ENCODE data around the gene NFATC3. TPM values are rescaled to one million over a fixed set of nuclear protein-coding genes. Genes with fewer than 3 reads are reported as not detected.
"Not testable (repeated sequence)": the region's sequence is repeated elsewhere in the genome, so short reads cannot be mapped to it uniquely, and the experiment has no call there.

Gene NFATC3
- total RNA-seq, 4 donors from 2014 or later: 28.2 to 49.2 (median 31.9) TPM

DNA sequence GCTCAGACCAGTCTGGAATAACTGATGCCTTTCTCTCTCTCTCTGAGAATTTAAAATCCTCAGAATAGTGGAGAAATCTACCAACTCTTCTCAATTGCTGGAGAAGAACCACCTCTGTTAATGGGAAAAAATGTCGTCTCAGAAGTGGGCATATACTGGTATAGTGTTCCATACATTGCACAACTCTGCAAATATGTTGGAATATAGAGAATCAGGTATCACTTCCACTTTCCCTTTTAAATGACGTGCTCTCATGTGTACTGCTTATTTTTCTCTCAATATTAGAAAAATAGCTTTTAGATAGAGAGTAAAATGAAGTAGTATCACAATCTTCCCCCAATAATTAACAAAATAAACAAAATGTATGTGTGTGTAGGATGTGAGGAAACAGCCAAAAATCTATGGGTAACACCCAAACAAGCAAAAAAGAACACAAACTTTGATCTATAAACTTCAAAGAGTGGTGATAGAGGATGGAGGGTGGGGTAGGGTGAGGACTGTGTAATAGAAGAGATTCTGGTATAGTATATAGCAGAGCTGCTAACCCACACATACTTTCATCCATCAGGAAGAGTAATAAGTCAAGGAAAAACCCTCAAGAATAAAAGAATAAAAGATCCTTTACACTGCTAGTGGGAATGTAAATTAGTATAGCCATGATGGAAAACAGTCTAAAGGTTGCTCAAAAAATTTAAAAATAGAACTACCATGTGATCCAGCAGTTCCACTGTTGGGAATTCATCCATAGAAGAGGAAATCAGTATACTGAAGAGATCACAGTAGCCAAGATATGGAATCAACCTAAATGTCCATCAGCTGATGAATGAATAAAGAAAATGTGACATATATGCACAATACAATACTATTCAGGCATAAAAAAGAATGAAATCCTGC, 46.9 kb downstream of the NFATC3 start:
- TF ChIP-seq POLR2A (IDR thresholded peaks at IDR 0.05): no peak
- TF ChIP-seq, protein P1, sequence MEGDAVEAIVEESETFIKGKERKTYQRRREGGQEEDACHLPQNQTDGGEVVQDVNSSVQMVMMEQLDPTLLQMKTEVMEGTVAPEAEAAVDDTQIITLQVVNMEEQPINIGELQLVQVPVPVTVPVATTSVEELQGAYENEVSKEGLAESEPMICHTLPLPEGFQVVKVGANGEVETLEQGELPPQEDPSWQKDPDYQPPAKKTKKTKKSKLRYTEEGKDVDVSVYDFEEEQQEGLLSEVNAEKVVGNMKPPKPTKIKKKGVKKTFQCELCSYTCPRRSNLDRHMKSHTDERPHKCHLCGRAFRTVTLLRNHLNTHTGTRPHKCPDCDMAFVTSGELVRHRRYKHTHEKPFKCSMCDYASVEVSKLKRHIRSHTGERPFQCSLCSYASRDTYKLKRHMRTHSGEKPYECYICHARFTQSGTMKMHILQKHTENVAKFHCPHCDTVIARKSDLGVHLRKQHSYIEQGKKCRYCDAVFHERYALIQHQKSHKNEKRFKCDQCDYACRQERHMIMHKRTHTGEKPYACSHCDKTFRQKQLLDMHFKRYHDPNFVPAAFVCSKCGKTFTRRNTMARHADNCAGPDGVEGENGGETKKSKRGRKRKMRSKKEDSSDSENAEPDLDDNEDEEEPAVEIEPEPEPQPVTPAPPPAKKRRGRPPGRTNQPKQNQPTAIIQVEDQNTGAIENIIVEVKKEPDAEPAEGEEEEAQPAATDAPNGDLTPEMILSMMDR (IDR thresholded peaks at IDR 0.05): no peak
- 81 to 91% methylated on average over 2 of the region's 2 CpGs for WGBS, 2 donors
- DNase-seq (ENCODE audit: low spot score in 2 of 2): no peak
- H3K4me3 ChIP-seq (ENCODE audit: low read depth, poor library complexity, severe bottlenecking): no peak overlapping the region
- intact Hi-C loops (cut with DNase I; ENCODE audit: low total_unique reads): no loop called here

DNA sequence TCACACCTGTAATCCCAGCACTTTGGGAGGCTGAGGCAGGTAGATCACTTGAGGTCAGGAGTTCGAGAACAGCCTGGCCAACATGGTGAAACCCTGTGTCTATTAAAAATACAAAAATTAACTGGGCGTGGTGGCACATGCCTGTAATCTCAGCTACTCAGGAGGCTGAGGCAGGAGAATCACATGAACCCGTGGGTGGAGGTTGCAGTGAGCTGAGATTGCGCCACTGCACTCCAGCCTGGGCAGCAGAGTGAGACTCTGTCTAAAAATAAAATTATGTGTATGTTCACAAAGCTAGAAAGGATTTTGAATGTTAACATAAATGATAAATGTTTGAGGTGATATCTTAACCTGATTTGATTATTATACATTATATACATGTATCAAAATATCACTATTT, 47.8 kb downstream of the NFATC3 start:
- WGBS, 2 donors: 91 to 94% methylated on average over 4 of the region's 4 CpGs
- H3K4me3 ChIP-seq (ENCODE audit: low read depth, poor library complexity, severe bottlenecking); intact Hi-C loops (cut with DNase I; ENCODE audit: low total_unique reads); DNase-seq (ENCODE audit: low spot score in 2 of 2): not testable (repeated sequence)

DNA sequence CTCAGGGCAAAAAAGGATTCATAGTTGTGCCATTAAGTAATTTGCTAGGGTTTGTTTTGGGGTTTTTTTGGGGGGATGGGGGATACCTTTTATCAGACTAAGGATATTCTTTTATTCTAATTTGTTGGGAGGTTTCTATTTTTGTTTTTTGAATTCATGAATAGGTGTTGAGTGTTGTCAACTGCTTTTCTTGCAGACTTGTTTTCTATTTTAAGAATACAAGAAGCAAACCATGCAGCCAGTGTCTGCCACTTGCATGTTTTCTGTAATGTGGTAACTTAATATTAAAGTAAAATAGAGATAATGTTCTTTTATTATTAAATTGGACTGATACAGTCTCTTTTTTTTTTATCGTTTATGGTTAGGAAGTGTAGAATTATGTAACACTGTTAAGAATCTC, 49.5 kb downstream of the NFATC3 start:
- H3K4me3 ChIP-seq (ENCODE audit: low read depth, poor library complexity, severe bottlenecking): no peak overlapping the region
- WGBS, 2 donors: 92 to 93% methylated on average over 1 of the region's 1 CpG
- TF ChIP-seq, protein P1 (IDR thresholded peaks at IDR 0.05): no peak
- intact Hi-C loops (cut with DNase I; ENCODE audit: low total_unique reads): no loop called here
- DNase-seq (ENCODE audit: low spot score in 2 of 2): no peak

DNA sequence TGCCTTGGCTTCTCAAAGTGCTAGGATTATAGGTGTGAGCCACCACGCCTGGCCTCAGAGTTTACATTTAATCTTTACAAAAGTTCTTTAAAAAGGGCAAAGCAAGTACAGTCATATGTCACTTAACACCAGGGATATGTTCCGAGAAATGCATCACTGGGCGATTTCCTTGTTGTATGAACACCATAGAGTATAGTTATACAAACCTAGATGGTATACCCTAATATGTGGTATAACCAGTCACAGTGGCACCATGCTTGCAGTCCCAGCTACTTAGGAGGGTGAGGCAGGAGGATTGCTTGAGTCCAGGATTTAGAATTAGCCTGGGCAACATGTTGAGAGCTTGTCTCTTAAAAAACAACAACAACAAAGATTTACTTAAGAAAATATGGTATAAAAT, 51.3 kb downstream of the NFATC3 start:
- no peak for TF ChIP-seq POLR2A (IDR thresholded peaks at IDR 0.05)
- TF ChIP-seq, protein P1 (IDR thresholded peaks at IDR 0.05): no peak
- H3K4me3 ChIP-seq (ENCODE audit: low read depth, poor library complexity, severe bottlenecking): no peak overlapping the region
- intact Hi-C loops (cut with DNase I; ENCODE audit: low total_unique reads): no loop called here
- 98 to 100% methylated on average over 3 of the region's 3 CpGs for WGBS, 2 donors
- no peak for DNase-seq (ENCODE audit: low spot score in 2 of 2)

DNA sequence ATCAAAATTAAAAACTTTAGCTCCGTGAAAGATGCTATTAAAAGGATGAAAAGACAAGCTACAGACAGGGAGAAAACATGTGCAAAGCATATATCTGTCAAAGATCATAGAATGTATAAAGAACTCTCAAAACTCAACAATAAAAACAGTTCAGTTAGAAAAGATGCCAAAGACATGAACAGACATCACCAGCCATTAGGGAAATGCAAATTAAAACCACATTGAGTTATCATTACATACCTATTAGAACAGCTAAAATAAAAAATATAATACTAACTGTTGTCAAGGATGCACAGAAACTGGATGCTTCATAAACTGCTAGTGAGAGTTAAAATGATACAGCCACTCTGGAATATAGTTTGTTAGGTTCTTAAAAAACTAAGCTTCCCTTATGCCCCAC, 58.8 kb downstream of the NFATC3 start:
- intact Hi-C loops (cut with DNase I; ENCODE audit: low total_unique reads): no loop called here
- no peak overlapping the region for H3K4me3 ChIP-seq (ENCODE audit: low read depth, poor library complexity, severe bottlenecking)
- DNase-seq (ENCODE audit: low spot score in 2 of 2): no peak
- TF ChIP-seq, protein P1 (IDR thresholded peaks at IDR 0.05): no peak
- TF ChIP-seq POLR2A (IDR thresholded peaks at IDR 0.05): no peak
- 31 to 46% methylated on average over 1 of the region's 1 CpG for WGBS, 2 donors

DNA sequence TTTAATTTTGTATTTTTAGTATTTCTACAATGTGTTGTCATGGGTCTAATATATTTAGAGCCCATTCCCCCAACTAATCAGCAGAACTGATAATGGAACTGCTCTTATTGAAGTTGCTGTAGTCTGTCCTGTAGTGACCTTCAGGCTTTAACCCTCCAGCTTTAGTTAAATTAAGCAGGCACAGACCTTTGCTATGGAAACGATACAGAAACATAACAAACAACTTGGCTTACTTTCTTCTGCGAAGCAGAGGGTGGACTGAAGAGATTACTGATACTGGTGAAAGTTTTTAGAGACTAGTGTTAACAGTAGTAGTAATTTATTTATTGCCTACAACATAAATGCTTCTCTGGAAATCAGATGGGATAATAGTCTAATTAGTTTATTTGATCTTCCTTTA, 61.4 kb downstream of the NFATC3 start:
- TF ChIP-seq, protein P1 (IDR thresholded peaks at IDR 0.05): no peak
- no peak for TF ChIP-seq POLR2A (IDR thresholded peaks at IDR 0.05)
- DNase-seq (ENCODE audit: low spot score in 2 of 2): no peak
- intact Hi-C loops (cut with DNase I; ENCODE audit: low total_unique reads): no loop called here
- 7 to 12% methylated on average over 2 of the region's 2 CpGs for WGBS, 2 donors
- H3K4me3 ChIP-seq (ENCODE audit: low read depth, poor library complexity, severe bottlenecking): no peak overlapping the region
